ENCODE data around the gene FRK.
"Not testable (repeated sequence)": the region's sequence is repeated elsewhere in the genome, so short reads cannot be mapped to it uniquely, and the experiment has no call there.

Gene FRK

DNA sequence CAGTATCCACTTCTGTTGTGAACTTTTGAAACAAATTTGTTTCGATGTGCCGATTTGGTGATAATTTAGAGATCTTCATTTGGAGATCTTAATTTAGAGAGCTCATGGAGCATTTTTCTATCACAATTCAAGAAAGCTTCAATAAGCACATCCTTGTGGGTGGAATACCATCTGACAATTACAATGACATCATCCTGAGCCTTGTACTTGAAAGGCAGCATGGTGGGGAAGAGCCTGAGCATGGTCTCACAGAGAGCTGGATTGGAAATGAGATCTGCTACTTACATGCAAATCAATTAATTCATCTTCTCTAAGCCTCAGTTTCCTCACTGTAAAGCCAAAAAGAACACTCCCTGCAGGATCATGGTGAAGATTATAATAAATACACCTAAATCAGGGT, 75.9 kb downstream of the FRK start:
- H3K27ac ChIP-seq (ENCODE audit: insufficient read depth, low read depth, low read length, poor library complexity, severe bottlenecking), result no peak overlapping the region
- no peak overlapping the region for H3K4me3 ChIP-seq (ENCODE audit: insufficient read depth, low read depth, low read length)
- WGBS, 2 experiments, result 80% methylated on average over 2 of the region's 2 CpGs
- H3K27me3 ChIP-seq (ENCODE audit: control insufficient read depth, insufficient read depth, low read length, poor library complexity, severe bottlenecking), result no peaks in the 10 kb centered on the region
- no peaks in the 10 kb centered on the region for H3K4me1 ChIP-seq (ENCODE audit: control insufficient read depth, insufficient read depth, low read length)
- H3K9me3 ChIP-seq (ENCODE audit: control insufficient read depth, low read length), result no peaks in the 10 kb centered on the region
- H3K36me3 ChIP-seq (ENCODE audit: control insufficient read depth, insufficient read depth, low read length), result no peaks in the 10 kb centered on the region

DNA sequence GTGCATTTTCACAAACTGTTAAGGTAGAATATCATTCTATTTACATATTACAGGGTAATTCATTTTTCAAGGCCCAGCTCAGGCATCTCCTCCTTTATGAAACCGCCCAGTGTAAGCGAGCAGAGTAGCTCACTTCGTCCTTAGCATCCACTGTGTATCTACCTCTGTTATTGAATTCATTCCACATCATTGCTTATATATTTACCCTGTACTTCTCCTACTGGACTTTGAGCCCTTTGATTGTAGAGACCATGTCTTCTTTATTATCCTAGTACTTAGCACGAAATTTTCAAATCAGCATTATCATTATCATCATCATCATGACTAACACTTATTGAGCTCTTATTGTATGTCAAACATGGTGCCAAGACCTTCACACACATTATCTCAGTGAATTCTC, 76.7 kb downstream of the FRK start:
- no peaks in the 10 kb centered on the region for H3K36me3 ChIP-seq (ENCODE audit: control insufficient read depth, insufficient read depth, low read length)
- 92 to 95% methylated on average over 4 of the region's 4 CpGs for whole genome bisulfite sequencing, 2 experiments
- H3K4me1 ChIP-seq (ENCODE audit: control insufficient read depth, insufficient read depth, low read length), result no peaks in the 10 kb centered on the region
- H3K9me3 ChIP-seq (ENCODE audit: control insufficient read depth, low read length), result no peaks in the 10 kb centered on the region
- no peaks in the 10 kb centered on the region for H3K27me3 ChIP-seq (ENCODE audit: control insufficient read depth, insufficient read depth, low read length, poor library complexity, severe bottlenecking)
- H3K4me3 ChIP-seq (ENCODE audit: insufficient read depth, low read depth, low read length), result no peak overlapping the region
- H3K27ac ChIP-seq (ENCODE audit: insufficient read depth, low read depth, low read length, poor library complexity, severe bottlenecking), result no peak overlapping the region

DNA sequence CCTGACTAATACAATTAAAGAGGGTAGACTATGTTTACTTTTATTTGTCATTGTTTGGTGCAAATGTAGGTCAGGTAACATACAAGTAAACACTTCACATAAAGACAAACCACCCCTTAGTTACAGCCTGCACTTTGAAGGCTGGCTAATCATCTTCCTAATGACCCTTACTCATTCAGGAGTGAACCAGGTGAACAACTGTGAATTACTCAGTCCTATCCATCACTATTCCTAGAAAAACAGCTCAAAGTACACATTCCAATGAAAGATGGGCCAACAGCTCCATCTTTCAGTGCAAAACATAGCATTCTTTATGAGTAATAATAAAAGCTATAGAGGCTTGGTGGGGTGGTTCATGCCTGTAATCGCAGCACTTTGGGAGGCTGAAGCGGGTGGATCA, 78.2 kb downstream of the FRK start:
- Histone ChIP-seq H3K36me3 (ENCODE audit: control insufficient read depth, insufficient read depth, low read length) (no peaks in the 10 kb centered on the region), H3K9me3 (ENCODE audit: control insufficient read depth, low read length) (no peaks in the 10 kb centered on the region), H3K27me3 (ENCODE audit: control insufficient read depth, insufficient read depth, low read length, poor library complexity, severe bottlenecking) (no peaks in the 10 kb centered on the region), H3K4me3 (ENCODE audit: insufficient read depth, low read depth, low read length) (no peak overlapping the region), H3K4me1 (ENCODE audit: control insufficient read depth, insufficient read depth, low read length) (no peaks in the 10 kb centered on the region), H3K27ac (ENCODE audit: insufficient read depth, low read depth, low read length, poor library complexity, severe bottlenecking) (no peak overlapping the region)
- 91 to 100% methylated on average over 2 of the region's 2 CpGs for WGBS, 2 experiments

DNA sequence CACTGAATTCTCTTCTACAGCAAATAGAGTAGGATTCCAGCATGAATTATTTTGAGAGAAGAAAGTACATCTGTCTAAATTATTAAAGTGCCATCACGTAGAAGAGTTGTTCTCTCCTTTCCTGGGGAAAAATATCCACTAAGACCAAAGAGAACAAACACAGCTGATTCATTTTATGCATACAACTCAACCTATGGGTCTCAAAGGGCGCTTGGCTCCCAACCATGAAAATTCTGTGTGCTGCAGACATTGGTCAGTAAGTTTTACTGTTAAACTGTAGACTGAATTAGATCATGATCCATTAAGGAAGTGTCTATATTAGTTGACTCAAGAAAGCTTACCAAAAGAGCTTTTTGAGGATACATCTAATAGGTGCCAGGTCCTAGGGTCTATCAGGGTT, 83.5 kb downstream of the FRK start:
- Histone ChIP-seq H3K27me3 (ENCODE audit: control insufficient read depth, insufficient read depth, low read length, poor library complexity, severe bottlenecking) (no peaks in the 10 kb centered on the region), H3K36me3 (ENCODE audit: control insufficient read depth, insufficient read depth, low read length) (no peaks in the 10 kb centered on the region), H3K4me3 (ENCODE audit: insufficient read depth, low read depth, low read length) (no peak overlapping the region), H3K9me3 (ENCODE audit: control insufficient read depth, low read length) (no peaks in the 10 kb centered on the region), H3K4me1 (ENCODE audit: control insufficient read depth, insufficient read depth, low read length) (no peaks in the 10 kb centered on the region), H3K27ac (ENCODE audit: insufficient read depth, low read depth, low read length, poor library complexity, severe bottlenecking) (no peak overlapping the region)
- WGBS, 2 experiments, result 76 to 90% methylated on average over 2 of the region's 2 CpGs

DNA sequence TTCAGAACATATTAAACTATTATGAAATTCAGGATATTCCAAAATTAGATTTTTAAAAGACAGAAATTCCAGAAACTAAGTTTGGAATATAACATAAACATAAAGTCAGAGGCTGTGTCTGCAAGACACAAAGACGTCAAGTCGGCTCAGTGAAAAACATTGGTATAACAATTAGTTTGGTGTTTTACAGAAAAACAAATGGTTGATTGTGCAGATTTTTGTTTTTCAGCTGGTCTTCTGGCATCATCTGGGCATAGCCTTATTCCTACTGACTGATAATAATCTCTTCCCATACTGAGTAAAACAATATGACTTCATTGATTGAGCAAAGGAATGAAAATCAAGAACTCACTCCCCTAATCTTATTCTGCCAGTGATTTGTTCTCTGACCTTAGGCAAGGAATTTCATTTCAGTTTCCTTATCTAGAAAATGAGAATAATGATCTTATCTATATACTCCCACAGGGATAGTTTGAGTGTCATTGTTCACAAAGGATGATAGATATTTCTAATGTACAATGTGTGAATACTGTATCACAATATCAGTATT, 84.3 kb downstream of the FRK start:
- no peaks in the 10 kb centered on the region for H3K27me3 ChIP-seq (ENCODE audit: control insufficient read depth, insufficient read depth, low read length, poor library complexity, severe bottlenecking)
- H3K36me3 ChIP-seq (ENCODE audit: control insufficient read depth, insufficient read depth, low read length), result no peaks in the 10 kb centered on the region
- WGBS, 2 experiments, result 97 to 98% methylated on average over 2 of the region's 2 CpGs
- no peak overlapping the region for H3K4me3 ChIP-seq (ENCODE audit: insufficient read depth, low read depth, low read length)
- H3K4me1 ChIP-seq (ENCODE audit: control insufficient read depth, insufficient read depth, low read length), result no peaks in the 10 kb centered on the region
- no peaks in the 10 kb centered on the region for H3K9me3 ChIP-seq (ENCODE audit: control insufficient read depth, low read length)
- H3K27ac ChIP-seq (ENCODE audit: insufficient read depth, low read depth, low read length, poor library complexity, severe bottlenecking), result no peak overlapping the region

DNA sequence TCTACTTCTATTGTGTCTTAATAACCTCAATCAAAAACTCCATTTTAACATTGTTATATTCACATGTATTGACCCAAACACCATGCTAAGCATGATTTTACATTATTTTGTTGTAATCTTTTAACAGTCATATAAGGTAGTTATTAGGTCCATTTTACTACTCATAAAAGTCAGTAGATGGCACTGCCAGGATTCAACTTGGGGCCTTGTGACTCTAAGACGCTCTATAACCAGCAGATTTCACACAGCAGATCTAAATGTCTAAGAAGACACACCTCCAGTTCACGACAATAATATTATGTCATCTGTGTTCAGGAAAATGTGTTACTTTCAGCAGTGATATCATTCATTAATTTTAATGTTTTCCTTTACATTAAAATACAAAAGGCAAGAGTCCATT, 88.0 kb downstream of the FRK start:
- 100% methylated on average over 1 of the region's 2 CpGs for WGBS, 2 experiments
- H3K4me1 ChIP-seq (ENCODE audit: control insufficient read depth, insufficient read depth, low read length), result no peaks in the 10 kb centered on the region

DNA sequence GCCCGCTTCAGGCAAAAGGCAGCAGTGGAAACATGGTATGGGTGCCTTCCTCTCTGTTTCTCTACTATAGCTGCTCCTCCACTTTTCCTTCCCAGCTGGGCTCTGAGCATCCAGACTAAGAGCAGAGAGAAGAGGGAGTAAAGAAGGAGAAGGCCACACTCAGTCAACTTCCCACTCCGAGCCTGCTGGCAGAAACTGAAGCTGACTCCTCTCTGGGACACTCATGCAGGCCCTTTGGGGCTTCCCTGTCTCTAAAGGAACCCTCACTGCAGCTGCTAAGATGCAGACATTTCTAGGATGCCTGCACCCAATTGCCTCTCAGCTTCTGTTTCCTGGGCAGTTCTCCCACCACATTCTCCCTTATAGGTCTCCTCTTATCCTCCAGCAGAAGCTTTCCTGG, 88.9 kb downstream of the FRK start:
- 91 to 92% methylated on average over 2 of the region's 2 CpGs for WGBS, 2 experiments
- Histone ChIP-seq H3K27me3 (ENCODE audit: control insufficient read depth, insufficient read depth, low read length, poor library complexity, severe bottlenecking) (no peaks in the 10 kb centered on the region), H3K9me3 (ENCODE audit: control insufficient read depth, low read length) (no peaks in the 10 kb centered on the region), H3K4me1 (ENCODE audit: control insufficient read depth, insufficient read depth, low read length) (no peaks in the 10 kb centered on the region), H3K27ac (ENCODE audit: insufficient read depth, low read depth, low read length, poor library complexity, severe bottlenecking) (no peak overlapping the region), H3K4me3 (ENCODE audit: insufficient read depth, low read depth, low read length) (no peak overlapping the region), H3K36me3 (ENCODE audit: control insufficient read depth, insufficient read depth, low read length) (no peaks in the 10 kb centered on the region)

More for the DNA sequence above, 88.0 kb downstream of the FRK start:
- Histone ChIP-seq H3K4me3 (ENCODE audit: insufficient read depth, low read depth, low read length) (no peak overlapping the region), H3K27ac (ENCODE audit: insufficient read depth, low read depth, low read length, poor library complexity, severe bottlenecking) (no peak overlapping the region), H3K27me3 (ENCODE audit: control insufficient read depth, insufficient read depth, low read length, poor library complexity, severe bottlenecking) (no peaks in the 10 kb centered on the region), H3K36me3 (ENCODE audit: control insufficient read depth, insufficient read depth, low read length) (no peaks in the 10 kb centered on the region), H3K9me3 (ENCODE audit: control insufficient read depth, low read length) (no peaks in the 10 kb centered on the region)

DNA sequence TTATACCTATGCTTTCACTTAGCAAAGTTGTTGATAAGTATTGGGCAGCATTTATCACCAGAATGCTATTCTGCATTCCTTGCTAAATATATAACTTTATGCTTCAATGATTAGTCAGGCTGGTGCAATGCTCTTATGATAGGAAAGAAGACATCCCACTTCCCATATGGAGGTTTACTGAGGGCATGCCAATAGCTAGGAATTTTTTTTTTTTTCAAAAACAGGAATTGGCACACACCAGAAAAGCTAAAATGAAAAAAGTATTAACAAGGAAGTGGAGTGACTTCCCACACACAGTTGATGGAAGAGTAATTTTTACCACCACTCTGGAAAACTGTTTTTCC, 90.8 kb downstream of the FRK start:
- Histone ChIP-seq H3K4me3 (ENCODE audit: insufficient read depth, low read depth, low read length) (no peak overlapping the region), H3K27me3 (ENCODE audit: control insufficient read depth, insufficient read depth, low read length, poor library complexity, severe bottlenecking) (no peaks in the 10 kb centered on the region), H3K4me1 (ENCODE audit: control insufficient read depth, insufficient read depth, low read length) (no peaks in the 10 kb centered on the region), H3K36me3 (ENCODE audit: control insufficient read depth, insufficient read depth, low read length) (no peaks in the 10 kb centered on the region), H3K9me3 (ENCODE audit: control insufficient read depth, low read length) (no peaks in the 10 kb centered on the region), H3K27ac (ENCODE audit: insufficient read depth, low read depth, low read length, poor library complexity, severe bottlenecking) (no peak overlapping the region)

DNA sequence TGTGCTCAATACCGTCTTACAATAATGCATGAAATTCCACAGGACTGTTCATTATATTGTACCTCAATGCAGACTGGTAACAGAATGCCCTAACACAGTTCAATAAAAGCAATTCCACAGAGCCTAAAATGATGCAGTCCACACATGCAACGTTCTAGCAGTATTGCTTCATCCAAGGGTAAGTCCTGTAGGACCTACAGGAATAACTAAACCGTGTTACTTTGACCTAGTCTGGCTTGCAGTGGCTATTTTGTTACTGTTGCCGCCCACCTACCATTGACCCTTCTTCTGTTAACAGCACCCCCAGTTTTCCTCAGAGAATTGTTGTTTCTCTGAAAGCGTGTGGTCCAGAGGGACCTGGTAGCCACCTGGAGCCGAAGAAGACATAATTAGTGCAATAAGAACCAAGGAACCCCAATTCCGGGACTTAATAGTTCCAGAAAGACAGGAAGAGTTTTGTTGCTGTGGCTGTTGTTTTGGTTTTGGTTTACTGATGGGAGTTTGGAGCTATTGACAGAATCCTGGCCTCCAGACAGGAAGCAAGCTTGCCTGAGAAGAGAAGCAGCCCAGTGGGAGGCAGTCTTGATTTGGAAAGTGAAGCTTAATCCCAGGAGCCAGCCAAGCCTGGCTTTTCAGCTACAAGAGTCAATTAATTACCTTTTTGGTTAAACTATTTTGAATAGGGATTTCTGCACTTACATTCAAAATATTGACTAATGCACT, 91.3 kb downstream of the FRK start:
- no peaks in the 10 kb centered on the region for H3K36me3 ChIP-seq (ENCODE audit: control insufficient read depth, insufficient read depth, low read length)
- H3K27ac ChIP-seq (ENCODE audit: insufficient read depth, low read depth, low read length, poor library complexity, severe bottlenecking), result no peak overlapping the region
- no peak overlapping the region for H3K4me3 ChIP-seq (ENCODE audit: insufficient read depth, low read depth, low read length)
- H3K9me3 ChIP-seq (ENCODE audit: control insufficient read depth, low read length), result no peaks in the 10 kb centered on the region
- no peaks in the 10 kb centered on the region for H3K27me3 ChIP-seq (ENCODE audit: control insufficient read depth, insufficient read depth, low read length, poor library complexity, severe bottlenecking)
- WGBS, 2 experiments, result 89 to 93% methylated on average over 7 of the region's 7 CpGs
- H3K4me1 ChIP-seq (ENCODE audit: control insufficient read depth, insufficient read depth, low read length), result no peaks in the 10 kb centered on the region

DNA sequence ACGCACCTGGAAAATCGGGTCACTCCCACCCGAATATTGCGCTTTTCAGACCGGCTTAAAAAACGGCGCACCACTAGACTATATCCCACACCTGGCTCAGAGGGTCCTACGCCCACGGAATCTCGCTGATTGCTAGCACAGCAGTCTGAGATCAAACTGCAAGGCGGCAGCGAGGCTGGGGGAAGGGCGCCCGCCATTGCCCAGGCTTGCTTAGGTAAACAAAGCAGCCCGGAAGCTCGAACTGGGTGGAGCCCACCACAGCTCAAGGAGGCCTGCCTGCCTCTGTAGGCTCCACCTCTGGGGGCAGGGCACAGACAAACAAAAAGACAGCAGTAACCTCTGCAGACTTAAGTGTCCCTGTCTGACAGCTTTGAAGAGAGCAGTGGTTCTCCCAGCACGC, 100.4 kb downstream of the FRK start:
- H3K27me3 ChIP-seq (ENCODE audit: control insufficient read depth, insufficient read depth, low read length, poor library complexity, severe bottlenecking); H3K36me3 ChIP-seq (ENCODE audit: control insufficient read depth, insufficient read depth, low read length); H3K4me3 ChIP-seq (ENCODE audit: insufficient read depth, low read depth, low read length); H3K4me1 ChIP-seq (ENCODE audit: control insufficient read depth, insufficient read depth, low read length); H3K27ac ChIP-seq (ENCODE audit: insufficient read depth, low read depth, low read length, poor library complexity, severe bottlenecking); H3K9me3 ChIP-seq (ENCODE audit: control insufficient read depth, low read length): not testable (repeated sequence)
- WGBS, 2 experiments, result 89 to 93% methylated on average over 6 of the region's 17 CpGs

DNA sequence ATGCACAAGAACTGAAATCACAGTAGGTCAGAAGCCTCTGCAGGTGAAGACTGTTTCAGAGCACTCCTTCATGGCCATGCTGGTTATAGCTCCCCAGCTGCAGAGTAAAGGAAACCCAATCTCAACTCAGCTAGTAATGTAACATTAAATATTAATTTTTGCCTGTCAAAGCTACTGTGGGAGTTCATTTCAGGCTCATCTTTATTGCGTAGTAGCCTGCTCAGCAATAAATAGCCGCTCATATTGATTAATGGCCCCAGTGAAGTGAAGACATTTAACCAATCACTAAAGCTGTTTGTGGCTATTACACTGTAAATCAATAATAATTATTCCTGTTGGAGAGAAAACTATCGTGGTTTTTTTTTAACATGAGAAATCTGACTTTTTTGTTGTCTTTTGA, 101.7 kb downstream of the FRK start:
- WGBS, 2 experiments, result 95 to 96% methylated on average over 2 to 3 of the region's 3 CpGs
- no peaks in the 10 kb centered on the region for H3K4me1 ChIP-seq (ENCODE audit: control insufficient read depth, insufficient read depth, low read length)
- H3K27ac ChIP-seq (ENCODE audit: insufficient read depth, low read depth, low read length, poor library complexity, severe bottlenecking), result no peak overlapping the region
- H3K36me3 ChIP-seq (ENCODE audit: control insufficient read depth, insufficient read depth, low read length), result no peaks in the 10 kb centered on the region
- no peak overlapping the region for H3K4me3 ChIP-seq (ENCODE audit: insufficient read depth, low read depth, low read length)
- no peaks in the 10 kb centered on the region for H3K9me3 ChIP-seq (ENCODE audit: control insufficient read depth, low read length)
- no peaks in the 10 kb centered on the region for H3K27me3 ChIP-seq (ENCODE audit: control insufficient read depth, insufficient read depth, low read length, poor library complexity, severe bottlenecking)

All from ectodermal cell (in vitro differentiated cells).